ENCODE results near the gene TTC8.

The TTC8 gene

DNA sequence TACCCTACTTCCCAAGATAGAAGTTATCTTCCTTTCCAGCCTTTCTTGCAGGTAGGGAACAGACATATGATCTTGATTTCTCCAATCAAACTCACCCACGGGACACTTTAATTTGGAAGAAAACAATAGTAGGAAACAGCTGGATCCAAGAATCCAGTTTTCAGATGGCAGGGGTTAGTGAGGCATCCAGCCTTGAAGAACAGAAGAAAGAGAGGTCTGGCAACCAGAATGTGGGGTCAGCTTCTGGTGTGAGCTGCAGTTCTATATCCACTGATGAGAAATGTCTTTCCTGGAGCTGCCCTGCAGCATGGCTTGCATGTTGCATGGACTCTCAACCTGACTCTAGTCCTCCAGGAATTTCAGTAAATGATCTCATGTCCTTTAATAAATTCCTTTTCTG lies 83.8 kb downstream of the TTC8 start:
- Histone ChIP-seq H3K4me1 (ENCODE audit: insufficient read depth, low read length) (no peaks in the 10 kb centered on the region), H3K27me3 (ENCODE audit: insufficient read depth, low read length) (no peaks in the 10 kb centered on the region), H3K9me3 (ENCODE audit: insufficient read depth, low read depth, low read length) (peaks cover 4% of the 10 kb centered on the region; the same call in 1 of the 2 replicates), H3K9ac (ENCODE audit: low read depth, low read length) (no peak overlapping the region), H3K27ac (ENCODE audit: low read length) (no peak overlapping the region), H3K4me3 (ENCODE audit: low read length) (no peak overlapping the region), H3K36me3 (ENCODE audit: insufficient read depth, low read depth, low read length) (no peaks in the 10 kb centered on the region)

- no peaks in the 10 kb centered on the region for H3K27me3 ChIP-seq (ENCODE audit: insufficient read depth, low read length)
- H3K36me3 ChIP-seq (ENCODE audit: insufficient read depth, low read depth, low read length) = no peaks in the 10 kb centered on the region
- no peak overlapping the region for H3K9ac ChIP-seq (ENCODE audit: low read depth, low read length)
- H3K4me3 ChIP-seq (ENCODE audit: low read length) = no peak overlapping the region
- no peak overlapping the region for H3K27ac ChIP-seq (ENCODE audit: low read length)
- H3K4me1 ChIP-seq (ENCODE audit: insufficient read depth, low read length) = no peaks in the 10 kb centered on the region
- peaks cover 4% of the 10 kb centered on the region; the same call in 1 of the 2 replicates for H3K9me3 ChIP-seq (ENCODE audit: insufficient read depth, low read depth, low read length)
Measured at GRCh38 chr14:88910386-88910785, 85.9 kb downstream of the TTC8 start.

GRCh38 chr14:88911809-88912208 lies 87.4 kb downstream of the TTC8 start:
- no peak overlapping the region for H3K4me3 ChIP-seq (ENCODE audit: low read length)
- H3K36me3 ChIP-seq (ENCODE audit: insufficient read depth, low read depth, low read length) = no peaks in the 10 kb centered on the region
- H3K27ac ChIP-seq (ENCODE audit: low read length) = no peak overlapping the region
- no peak overlapping the region for H3K9ac ChIP-seq (ENCODE audit: low read depth, low read length)
- no peaks in the 10 kb centered on the region for H3K27me3 ChIP-seq (ENCODE audit: insufficient read depth, low read length)
- peaks cover 4% of the 10 kb centered on the region; the same call in 1 of the 2 replicates for H3K9me3 ChIP-seq (ENCODE audit: insufficient read depth, low read depth, low read length)
- no peaks in the 10 kb centered on the region for H3K4me1 ChIP-seq (ENCODE audit: insufficient read depth, low read length)

- Histone ChIP-seq H3K4me3 (ENCODE audit: low read length) (no peak overlapping the region), H3K9ac (ENCODE audit: low read depth, low read length) (no peak overlapping the region)
Measured at GRCh38 chr14:88914956-88915355, 90.5 kb downstream of the TTC8 start.

GRCh38 chr14:88919502-88919901 lies 95.1 kb downstream of the TTC8 start:
- no peak overlapping the region for H3K27ac ChIP-seq (ENCODE audit: low read length)
- no peak overlapping the region for H3K4me3 ChIP-seq (ENCODE audit: low read length)
- H3K9ac ChIP-seq (ENCODE audit: low read depth, low read length) = no peak overlapping the region
- no peaks in the 10 kb centered on the region for H3K4me1 ChIP-seq (ENCODE audit: insufficient read depth, low read length)
- no peaks in the 10 kb centered on the region for H3K9me3 ChIP-seq (ENCODE audit: insufficient read depth, low read depth, low read length)
- H3K27me3 ChIP-seq (ENCODE audit: insufficient read depth, low read length) = no peaks in the 10 kb centered on the region
- no peaks in the 10 kb centered on the region for H3K36me3 ChIP-seq (ENCODE audit: insufficient read depth, low read depth, low read length)

More at GRCh38 chr14:88914956-88915355, 90.5 kb downstream of the TTC8 start:
- H3K36me3 ChIP-seq (ENCODE audit: insufficient read depth, low read depth, low read length) = no peaks in the 10 kb centered on the region
- H3K27me3 ChIP-seq (ENCODE audit: insufficient read depth, low read length) = no peaks in the 10 kb centered on the region
- no peak overlapping the region for H3K27ac ChIP-seq (ENCODE audit: low read length)
- no peaks in the 10 kb centered on the region for H3K9me3 ChIP-seq (ENCODE audit: insufficient read depth, low read depth, low read length)
- no peaks in the 10 kb centered on the region for H3K4me1 ChIP-seq (ENCODE audit: insufficient read depth, low read length)
